H1 (cell line): ENCODE data around the gene MXRA8. TPM values are rescaled to one million over a fixed set of nuclear protein-coding genes. Genes with fewer than 3 reads are reported as not detected.

Source experiments
- CTCF ChIA-PET: fragments of 300-600 bp; sonication (Branson Sonifier 250); formaldehyde crosslinking; loops from one replicate; lab custom pipeline; 2021; ENCODE audit not compliant: partially characterized antibody; lab: Charles Lee
- POLR2A ChIA-PET: fragments of 300-600 bp; sonication (Branson Sonifier 250); formaldehyde crosslinking; loops from one replicate; lab custom pipeline; 2021; ENCODE audit warnings: inconsistent platforms; ENCODE audit not compliant: partially characterized antibody; lab: Charles Lee
- DNase-seq, 2 experiments: peaks; one replicate each; pipeline versions ENCODE4 v3.0.0 to v3.0.0-alpha.2; 2010 to 2022; ENCODE audit warnings: low spot score in 2 of 2, low read depth in 1 of 2, mixed read lengths in 1 of 2
- FAIRE-seq: peaks from 2 replicates; lab custom pipeline; 2011; peaks lifted over from hg19 to GRCh38; lab: Jason Lieb, UNC
- H2AFZ ChIP-seq: 2 replicates; pipeline ENCODE4 v1.8.1; 2012; ENCODE audit warnings: low read length, inconsistent platforms
- H2AK5ac ChIP-seq: 2 replicates; pipeline ENCODE4 v1.6.1; 2013; ENCODE audit warnings: low read depth, low read length
- H2BK120ac ChIP-seq: replicated peaks from 2 replicates; pipeline ENCODE3; 2013; ENCODE audit warnings: low read depth, low read length, inconsistent platforms
- H2BK12ac ChIP-seq: 2 replicates; pipeline ENCODE4 v1.6.1; 2013; ENCODE audit warnings: low read depth, low read length
- H2BK15ac ChIP-seq: 2 replicates; pipeline ENCODE4 v1.6.1; 2013; ENCODE audit warnings: low read length
- H2BK20ac ChIP-seq: 2 replicates; pipeline ENCODE4 v1.6.1; 2013; ENCODE audit warnings: low read length
- H2BK5ac ChIP-seq: 2 replicates; pipeline ENCODE4 v1.6.1; 2013; ENCODE audit warnings: low read depth, low read length
- H3K14ac ChIP-seq: 2 replicates; pipeline ENCODE4 v1.6.1; 2013; ENCODE audit warnings: inconsistent platforms; ENCODE audit not compliant: insufficient read length
- H3K18ac ChIP-seq: 2 replicates; pipeline ENCODE4 v1.6.1; 2013; ENCODE audit warnings: low read length; ENCODE audit errors: extremely low read depth
- H3K23ac ChIP-seq: 2 replicates; pipeline ENCODE4 v1.6.1; 2013; ENCODE audit warnings: inconsistent platforms; ENCODE audit not compliant: insufficient read length
- H3K23me2 ChIP-seq: 2 replicates; pipeline ENCODE4 v1.6.1; 2013; ENCODE audit warnings: low read depth, low read length
- H3K27ac ChIP-seq: 2 replicates; pipeline ENCODE4 v1.6.1; 2011; ENCODE audit warnings: low read depth, low read length, inconsistent platforms
- H3K27me3 ChIP-seq, 4 experiments: replicated peaks in 1 of 4; 1 replicate in 1 of 4; 2 replicates in 3 of 4; pipeline versions ENCODE4 v1.6.1 to v1.8.1; 2011 to 2013; ENCODE audit warnings: low read length in 3 of 4, mild to moderate bottlenecking in 3 of 4, inconsistent platforms in 2 of 4, mixed read lengths in 2 of 4, moderate library complexity in 1 of 4; ENCODE audit not compliant: control insufficient read depth in 3 of 4, insufficient read depth in 3 of 4; ENCODE audit errors: extremely low read depth in 1 of 4
- H3K36me3 ChIP-seq, 4 experiments: 2 replicates each; pipeline versions ENCODE4 v1.6.1 to v1.8.1; 2011 to 2013; ENCODE audit warnings: mild to moderate bottlenecking in 4 of 4, low read length in 3 of 4, moderate library complexity in 2 of 4, control low read depth in 1 of 4, inconsistent platforms in 1 of 4; ENCODE audit not compliant: insufficient read depth in 4 of 4, control insufficient read depth in 2 of 4
- H3K4ac ChIP-seq: replicated peaks from 2 replicates; pipeline ENCODE3; 2013; ENCODE audit warnings: low read length, low read depth, mixed read lengths, inconsistent platforms; ENCODE audit not compliant: insufficient read length
- H3K4me1 ChIP-seq, 4 experiments: replicated peaks in 1 of 4; 1 replicate in 1 of 4; 2 replicates in 3 of 4; pipeline versions ENCODE4 v1.6.1 to v1.8.1; 2011 to 2013; ENCODE audit warnings: low read length in 3 of 4, inconsistent platforms in 2 of 4, mixed read lengths in 1 of 4; ENCODE audit not compliant: insufficient read depth in 4 of 4, control insufficient read depth in 3 of 4
- H3K4me2 ChIP-seq, 2 experiments: 2 replicates each; pipeline versions ENCODE4 v1.6.1 to v1.8.1; 2011 to 2013; ENCODE audit warnings: low read depth in 2 of 2, low read length in 2 of 2, control low read depth in 1 of 2, inconsistent platforms in 1 of 2, mild to moderate bottlenecking in 1 of 2; ENCODE audit not compliant: insufficient read depth in 1 of 2
- H3K4me3 ChIP-seq, 4 experiments: fragments of 200-600, 300-600 bp in 1 of 4; sonication (generic), shearing (Covaris generic), sonication (Bioruptor Twin) in 1 of 4; 2 replicates each; pipeline versions ENCODE4 v1.5.1 to v1.8.1; 2011 to 2016; ENCODE audit warnings: low read length in 4 of 4, low read depth in 3 of 4, control low read depth in 2 of 4, inconsistent platforms in 2 of 4, mild to moderate bottlenecking in 2 of 4, mixed read lengths in 1 of 4, moderate library complexity in 1 of 4; ENCODE audit not compliant: insufficient read depth in 2 of 4; ENCODE audit errors: extremely low read depth in 1 of 4
- H3K56ac ChIP-seq: replicated peaks from 2 replicates; pipeline ENCODE3; 2013; ENCODE audit warnings: low read depth, mild to moderate bottlenecking, mixed read lengths, low read length, inconsistent platforms; ENCODE audit not compliant: insufficient read length
- H3K79me1 ChIP-seq: 2 replicates; pipeline ENCODE4 v1.6.1; 2013; ENCODE audit warnings: low read depth, low read length, control low read depth
- H3K79me2 ChIP-seq, 2 experiments: 2 replicates each; pipeline versions ENCODE4 v1.6.1 to v1.8.1; 2012 to 2013; ENCODE audit warnings: low read length in 2 of 2, mild to moderate bottlenecking in 2 of 2, inconsistent platforms in 1 of 2; ENCODE audit not compliant: insufficient read depth in 2 of 2, control insufficient read depth in 1 of 2
- H3K9ac ChIP-seq, 4 experiments: replicated peaks in 1 of 4; 1 replicate in 1 of 4; 2 replicates in 3 of 4; pipeline versions ENCODE4 v1.6.1 to v1.8.1; 2011 to 2013; ENCODE audit warnings: low read depth in 3 of 4, low read length in 3 of 4, control low read depth in 2 of 4, mild to moderate bottlenecking in 2 of 4, moderate library complexity in 2 of 4, inconsistent platforms in 1 of 4; ENCODE audit errors: extremely low read depth in 1 of 4
- H3K9me3 ChIP-seq, 2 experiments: 2 replicates each; pipeline versions ENCODE4 v1.6.1 to v1.8.1; 2012 to 2013; ENCODE audit warnings: mild to moderate bottlenecking in 2 of 2, moderate library complexity in 2 of 2, control low read depth in 1 of 2, inconsistent platforms in 1 of 2, low read depth in 1 of 2, low read length in 1 of 2, mixed read lengths in 1 of 2; ENCODE audit not compliant: insufficient read depth in 2 of 2
- H4K20me1 ChIP-seq, 2 experiments: replicated peaks in 1 of 2; 2 replicates each; pipeline versions ENCODE3 to v1.8.1; 2011 to 2013; ENCODE audit warnings: inconsistent platforms in 2 of 2, low read length in 2 of 2, mild to moderate bottlenecking in 1 of 2; ENCODE audit not compliant: insufficient read depth in 2 of 2, control insufficient read depth in 1 of 2
- H4K5ac ChIP-seq: 2 replicates; pipeline ENCODE4 v1.6.1; 2013; ENCODE audit warnings: low read length, low read depth, mixed read lengths, inconsistent platforms; ENCODE audit not compliant: insufficient read length
- H4K8ac ChIP-seq: 2 replicates; pipeline ENCODE4 v1.8.0; 2013; ENCODE audit warnings: mild to moderate bottlenecking, moderate library complexity, low read length, inconsistent platforms; ENCODE audit not compliant: insufficient read depth; ENCODE audit errors: extremely low read depth
- H4K91ac ChIP-seq: replicated peaks from 2 replicates; pipeline ENCODE3; 2013; ENCODE audit warnings: low read length, mixed read lengths, inconsistent platforms; ENCODE audit not compliant: insufficient read length
- ASH2L ChIP-seq: fragments of 200-600, 300-600 bp; sonication (generic); IDR thresholded peaks from one replicate; pipeline ENCODE4 v1.7.1; 2017; ENCODE audit warnings: low read length
- CHD1 ChIP-seq: IDR thresholded peaks from 2 replicates; pipeline ENCODE4 v1.6.1; 2012; ENCODE audit warnings: low read depth, low read length, improper control_type of control experiment
- JUND ChIP-seq: IDR thresholded peaks from 2 replicates; pipeline ENCODE4 v1.6.1; 2011; ENCODE audit warnings: mild to moderate bottlenecking, improper control_type of control experiment, low read length
- KDM4A ChIP-seq: IDR thresholded peaks from one replicate; pipeline ENCODE4 v1.7.1; 2012; ENCODE audit warnings: low read depth, mild to moderate bottlenecking, moderate library complexity, low read length, inconsistent platforms; ENCODE audit not compliant: severe bottlenecking
- NRF1 ChIP-seq: IDR thresholded peaks from 2 replicates; pipeline ENCODE4 v1.6.1; 2011; ENCODE audit warnings: mild to moderate bottlenecking, low read depth, low read length, improper control_type of control experiment
- PHF8 ChIP-seq: fragments of 200-600 bp; sonication (generic); conservative IDR thresholded peaks from 2 replicates; pipeline ENCODE4 v1.7.1; 2012; ENCODE audit warnings: low read depth, mild to moderate bottlenecking, inconsistent platforms, low read length, moderate library complexity
- RBBP5 ChIP-seq: IDR thresholded peaks from 2 replicates; pipeline ENCODE4 v1.7.1; 2012; ENCODE audit warnings: low read depth, mild to moderate bottlenecking, inconsistent platforms, low read length, moderate library complexity, borderline replicate concordance
- SIRT6 ChIP-seq: IDR thresholded peaks from one replicate; pipeline ENCODE4 v1.7.1; 2012; ENCODE audit warnings: low read length, inconsistent platforms
- TCF12 ChIP-seq: IDR thresholded peaks from 2 replicates; pipeline ENCODE4 v1.6.1; 2011; ENCODE audit warnings: low read depth, mild to moderate bottlenecking, low read length
- TEAD4 ChIP-seq: IDR thresholded peaks from 2 replicates; pipeline ENCODE4 v1.6.1; 2012; ENCODE audit warnings: low read depth, low read length, inconsistent platforms, mixed read lengths
- WGBS, 2 experiments: shearing (Covaris generic) in 1 of 2; methylation state at CpG; one replicate each; pipeline versions ENCODE4 v1.1.6 to v1.1.7; 2013 to 2015; ENCODE audit warnings: low lambda C conversion rate in 2 of 2, mixed read lengths in 2 of 2, inconsistent platforms in 1 of 2, low coverage in 1 of 2, missing lambda C conversion rate in 1 of 2; ENCODE audit not compliant: insufficient replicate concordance in 2 of 2, insufficient coverage in 1 of 2, insufficient read length in 1 of 2; ENCODE audit errors: extremely low coverage in 1 of 2, missing lambda C conversion rate in 1 of 2; 5-methylcytosine and 5-hydroxymethylcytosine counted together
- polyA plus RNA-seq, 7 experiments: library from polyadenylated mRNA; depleted of rRNA in 3 of 7; stranded (reverse) in 5 of 7; unstranded in 2 of 7; fragments of >200 nt in 5 of 7; fragments of 200-250 nt in 2 of 7; gene quantifications; 1 replicate in 5 of 7; 2 replicates in 1 of 7; 4 replicates in 1 of 7; pipeline versions ENCODE4 v1.2.1 to v1.2.3, GENCODE V29; 2011 to 2013; ENCODE audit warnings: missing spikeins in 2 of 7, mixed read lengths in 2 of 7
- total RNA-seq: library from RNA; stranded (reverse); fragmentation: NEBNext Ultra II Directional; extraction: Animal tissue kit (Norgen Biotek cat#: 25700); gene quantifications from 2 replicates; pipeline ENCODE4 v1.2.1, GENCODE V29; 2021
- TF ChIP-seq, protein P1 (sequence below): IDR thresholded peaks from 2 replicates; pipeline ENCODE4 v1.6.1; 2012; ENCODE audit warnings: inconsistent platforms

Gene MXRA8
- total and polyA plus RNA-seq, 2 of the 8 experiments (the other 6 are each of a cell fraction or from before 2014, with no cell fraction given): 10.5 to 17.2 TPM

DNA sequence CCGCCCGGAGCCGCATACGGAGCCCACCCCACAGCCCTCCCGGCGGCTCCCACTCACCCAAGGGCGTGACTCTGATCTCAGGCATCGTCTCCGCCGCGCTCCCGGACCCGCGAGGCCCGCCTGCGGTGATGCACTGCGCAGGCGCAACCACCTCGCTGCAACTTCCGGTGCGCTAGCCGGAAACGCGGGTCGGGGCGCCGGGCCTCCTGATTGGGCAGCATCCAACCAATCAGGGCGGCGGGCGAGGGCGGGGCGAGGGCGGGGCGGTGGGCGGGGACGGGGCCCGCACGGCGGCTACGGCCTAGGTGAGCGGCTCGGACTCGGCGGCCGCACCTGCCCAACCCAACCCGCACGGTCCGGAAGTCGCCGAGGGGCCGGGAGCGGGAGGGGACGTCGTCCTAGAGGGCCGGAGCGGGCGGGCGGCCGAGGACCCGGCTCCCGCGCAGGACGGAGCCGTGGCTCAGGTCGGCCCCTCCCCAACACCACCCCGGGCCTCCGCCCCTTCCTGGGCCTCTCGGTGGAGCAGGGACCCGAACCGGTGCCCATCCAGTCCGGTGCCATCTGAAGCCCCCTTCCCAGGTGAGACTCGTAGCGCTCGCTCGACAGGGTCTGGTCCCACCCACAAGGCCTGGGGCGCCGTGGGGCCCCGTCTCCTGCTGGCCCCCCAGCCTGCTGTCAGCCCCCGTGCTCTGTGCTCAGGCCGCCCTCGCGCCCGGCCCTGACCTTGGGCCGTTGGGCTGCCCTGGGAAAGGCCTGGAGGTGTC, 33.6 kb downstream of the MXRA8 start, which contains the start of the genes CPTP and INTS11:
Gene CPTP (plus strand): TSS at position 279 of the 764 bp plus-strand sequence. CDS start 2,109 bp downstream, outside the sequence.
Gene INTS11 (minus strand): TSS at position 137 of the 764 bp plus-strand sequence. CDS start 52 bp downstream, at position 85.
- CTCF ChIA-PET: no interaction called here
- Histone ChIP-seq H4K20me1 (peaks cover 24 to 39% of the 10 kb centered on the region in 2 experiments), H3K79me2 (peaks cover 12 to 48% of the 10 kb centered on the region in 2 experiments; a peak in 3 of 4 replicates), H2BK15ac (no peak within 1 kb of the TSS), H3K9ac (peak within 1 kb of the TSS; percentile 68 to 93 (median 77); a peak in 6 of 7 replicates), H3K23ac (no peak within 1 kb of the TSS), H2BK12ac (0 out of 2 replicates have a peak within 1 kb of the TSS, but pooled peaks have one; percentile 9), H3K9me3 (peaks cover 0 to 3% of the 10 kb centered on the region in 2 experiments; a peak in 1 of 4 replicates), H3K4me2 (peak within 1 kb of the TSS; percentile 69 to 97), H3K14ac (no peak within 1 kb of the TSS), H3K4ac (peak within 1 kb of the TSS; percentile 69), H3K27me3 (no peaks in the 10 kb centered on the region; a peak in 1 of 7 replicates), H3K4me1 (peaks cover 0 to 13% (median 3%) of the 10 kb centered on the region in 4 experiments; a peak in 5 of 7 replicates), H3K23me2 (peaks cover 7% of the 10 kb centered on the region; the same call in 1 of the 2 replicates), H3K4me3 (peak within 1 kb of the TSS; percentile 60 to 100 (median 83)), H3K18ac (no peak within 1 kb of the TSS; the same call in 1 of the 2 replicates), H2AFZ (no peak within 1 kb of the TSS), H2BK5ac (peak within 1 kb of the TSS; percentile 24; the same call in 1 of the 2 replicates), H4K5ac (peak within 1 kb of the TSS; percentile 26), H3K79me1 (peaks cover 32% of the 10 kb centered on the region), H2AK5ac (no peak within 1 kb of the TSS; the same call in 1 of the 2 replicates), H2BK120ac (no peak within 1 kb of the TSS), H3K36me3 (peaks cover 0 to 9% (median 3%) of the 10 kb centered on the region in 4 experiments; a peak in 3 of 8 replicates), H3K27ac (peak within 1 kb of the TSS; percentile 55; the same call in 1 of the 2 replicates), H4K8ac (peak within 1 kb of the TSS; percentile 95), H3K56ac (peak within 1 kb of the TSS; percentile 64), H2BK20ac (no peak within 1 kb of the TSS), H4K91ac (peak within 1 kb of the TSS; percentile 85)
- WGBS, 2 experiments: 5% methylated on average over 34 of the region's 84 CpGs; no CpG with 5 or more reads in 1 of the 2 experiments
- FAIRE-seq: no peak
- DNase-seq: peak in 1 of 2 experiments; percentile 94
- POLR2A ChIA-PET: interaction anchor here (0.8 to 3.4 kb wide), 11 partner anchors 9 to 291 kb away, joined by 3 to 27 read pairs (median 4); partner anchors contain the start of gene MIB2
- 0 out of 2 replicates have a peak, but pooled peaks have one; percentile 52 for TF ChIP-seq RBBP5
- TF ChIP-seq JUND: no peak
- no peak for TF ChIP-seq TCF12
- TF ChIP-seq KDM4A: peak; percentile 87
- TF ChIP-seq, protein P1, sequence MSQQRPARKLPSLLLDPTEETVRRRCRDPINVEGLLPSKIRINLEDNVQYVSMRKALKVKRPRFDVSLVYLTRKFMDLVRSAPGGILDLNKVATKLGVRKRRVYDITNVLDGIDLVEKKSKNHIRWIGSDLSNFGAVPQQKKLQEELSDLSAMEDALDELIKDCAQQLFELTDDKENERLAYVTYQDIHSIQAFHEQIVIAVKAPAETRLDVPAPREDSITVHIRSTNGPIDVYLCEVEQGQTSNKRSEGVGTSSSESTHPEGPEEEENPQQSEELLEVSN: 0 out of 2 replicates have a peak, but pooled peaks have one; percentile 32
- TF ChIP-seq ASH2L: peak; percentile 46
- TF ChIP-seq PHF8: peak; percentile 75
- TF ChIP-seq TEAD4: no peak
- no peak for TF ChIP-seq CHD1
- TF ChIP-seq NRF1: peak; percentile 85
- no peak for TF ChIP-seq SIRT6
